ENCODE results near the gene NSA2. TPM values are rescaled to one million over a fixed set of nuclear protein-coding genes. Genes with fewer than 3 reads are reported as not detected.

The NSA2 gene
- total RNA-seq, 3 donors from 2014 or later = 129 to 150 (median 134) TPM

DNA sequence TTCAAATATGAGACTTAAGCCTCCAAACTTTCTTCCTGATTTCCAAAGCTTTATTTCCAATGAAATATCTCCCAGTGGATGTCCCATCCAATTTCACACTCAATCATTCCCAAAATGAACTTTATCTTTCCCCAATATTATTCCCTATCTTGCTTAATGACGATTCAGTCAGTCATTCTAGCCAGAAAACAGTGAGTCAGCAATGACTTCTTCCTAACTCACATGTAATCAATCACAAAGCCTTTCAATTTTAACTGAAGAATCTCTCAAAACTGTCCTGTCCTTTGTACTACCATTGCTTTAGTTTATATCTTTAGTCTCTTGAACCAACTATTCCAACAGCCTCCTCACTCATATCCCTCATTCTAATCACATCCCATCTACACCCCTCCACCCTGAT is 34.9 kb downstream of the NSA2 start:
- Histone ChIP-seq H3K4me1 (no peaks in the 10 kb centered on the region), H3K27me3 (no peaks in the 10 kb centered on the region), H3K36me3 (no peaks in the 10 kb centered on the region), H3K27ac (no peak overlapping the region), H3K9me3 (no peaks in the 10 kb centered on the region), H3K4me3 (no peak overlapping the region)
- no peak for DNase-seq (ENCODE audit: low spot score in 2 of 2)
- TF ChIP-seq POLR2A (IDR thresholded peaks at IDR 0.05) (no peak), POLR2AphosphoS5 (IDR thresholded peaks at IDR 0.05) (no peak)
- intact Hi-C loops (cut with DNase I; ENCODE audit: low total_unique reads) = no loop called here

DNA sequence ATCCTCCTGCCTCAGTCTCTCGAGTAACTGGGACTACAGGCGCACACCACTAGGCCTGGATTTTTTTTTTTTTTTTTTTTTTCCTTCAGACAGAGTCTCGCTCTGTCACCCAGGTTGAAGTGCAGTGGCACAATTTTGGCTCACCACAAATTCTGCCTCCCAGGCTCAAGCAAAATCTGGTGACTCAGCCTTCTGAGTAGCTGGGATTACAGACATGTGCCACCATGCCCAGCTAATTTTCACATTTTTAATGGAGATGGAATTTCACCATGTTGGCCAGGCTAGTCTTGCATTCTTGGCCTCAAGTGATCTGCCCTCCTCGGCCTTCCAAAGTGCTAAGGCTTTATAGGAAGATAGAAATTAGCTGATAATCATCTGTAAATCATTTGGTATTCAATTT is 43.9 kb downstream of the NSA2 start:
- no peak overlapping the region for H3K4me3 ChIP-seq
- H3K4me1 ChIP-seq = no peaks in the 10 kb centered on the region
- H3K9me3 ChIP-seq = no peaks in the 10 kb centered on the region
- TF ChIP-seq, protein P1, sequence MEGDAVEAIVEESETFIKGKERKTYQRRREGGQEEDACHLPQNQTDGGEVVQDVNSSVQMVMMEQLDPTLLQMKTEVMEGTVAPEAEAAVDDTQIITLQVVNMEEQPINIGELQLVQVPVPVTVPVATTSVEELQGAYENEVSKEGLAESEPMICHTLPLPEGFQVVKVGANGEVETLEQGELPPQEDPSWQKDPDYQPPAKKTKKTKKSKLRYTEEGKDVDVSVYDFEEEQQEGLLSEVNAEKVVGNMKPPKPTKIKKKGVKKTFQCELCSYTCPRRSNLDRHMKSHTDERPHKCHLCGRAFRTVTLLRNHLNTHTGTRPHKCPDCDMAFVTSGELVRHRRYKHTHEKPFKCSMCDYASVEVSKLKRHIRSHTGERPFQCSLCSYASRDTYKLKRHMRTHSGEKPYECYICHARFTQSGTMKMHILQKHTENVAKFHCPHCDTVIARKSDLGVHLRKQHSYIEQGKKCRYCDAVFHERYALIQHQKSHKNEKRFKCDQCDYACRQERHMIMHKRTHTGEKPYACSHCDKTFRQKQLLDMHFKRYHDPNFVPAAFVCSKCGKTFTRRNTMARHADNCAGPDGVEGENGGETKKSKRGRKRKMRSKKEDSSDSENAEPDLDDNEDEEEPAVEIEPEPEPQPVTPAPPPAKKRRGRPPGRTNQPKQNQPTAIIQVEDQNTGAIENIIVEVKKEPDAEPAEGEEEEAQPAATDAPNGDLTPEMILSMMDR (IDR thresholded peaks at IDR 0.05) = no peak
- TF ChIP-seq POLR2AphosphoS5 (IDR thresholded peaks at IDR 0.05) = no peak
- TF ChIP-seq POLR2A (IDR thresholded peaks at IDR 0.05) = no peak
- no peaks in the 10 kb centered on the region for H3K27me3 ChIP-seq
- no peak overlapping the region for H3K27ac ChIP-seq
- intact Hi-C loops (cut with DNase I; ENCODE audit: low total_unique reads) = no loop called here
- DNase-seq (ENCODE audit: low spot score in 2 of 2) = no peak
- H3K36me3 ChIP-seq = no peaks in the 10 kb centered on the region

DNA sequence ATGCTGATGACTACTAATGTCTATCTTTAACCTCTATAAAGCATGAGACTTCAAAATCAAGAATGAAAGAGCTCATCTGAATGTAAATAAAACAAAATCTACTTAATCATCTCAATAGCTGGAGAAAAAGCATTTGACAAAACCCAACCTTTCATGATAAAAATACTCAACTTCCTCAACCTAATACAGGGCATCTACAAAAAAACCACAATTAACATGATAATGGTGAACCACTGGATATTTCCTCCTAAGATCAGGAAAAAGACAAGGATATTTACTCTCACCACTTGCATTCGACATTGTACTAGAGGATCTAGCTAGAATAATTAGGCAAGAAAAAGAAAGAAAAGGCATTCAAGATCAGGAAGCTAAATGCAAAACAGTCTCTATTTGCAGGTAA is 49.8 kb downstream of the NSA2 start:
- Histone ChIP-seq H3K27ac (no peak overlapping the region), H3K27me3 (no peaks in the 10 kb centered on the region), H3K4me3 (no peak overlapping the region), H3K9me3 (no peaks in the 10 kb centered on the region), H3K4me1 (no peaks in the 10 kb centered on the region), H3K36me3 (no peaks in the 10 kb centered on the region)
- intact Hi-C loops (cut with DNase I; ENCODE audit: low total_unique reads) = no loop called here
- TF ChIP-seq POLR2A (IDR thresholded peaks at IDR 0.05) = no peak
- TF ChIP-seq, protein P1 (IDR thresholded peaks at IDR 0.05) = no peak
- TF ChIP-seq POLR2AphosphoS5 (IDR thresholded peaks at IDR 0.05) = no peak
- DNase-seq (ENCODE audit: low spot score in 2 of 2) = no peak

DNA sequence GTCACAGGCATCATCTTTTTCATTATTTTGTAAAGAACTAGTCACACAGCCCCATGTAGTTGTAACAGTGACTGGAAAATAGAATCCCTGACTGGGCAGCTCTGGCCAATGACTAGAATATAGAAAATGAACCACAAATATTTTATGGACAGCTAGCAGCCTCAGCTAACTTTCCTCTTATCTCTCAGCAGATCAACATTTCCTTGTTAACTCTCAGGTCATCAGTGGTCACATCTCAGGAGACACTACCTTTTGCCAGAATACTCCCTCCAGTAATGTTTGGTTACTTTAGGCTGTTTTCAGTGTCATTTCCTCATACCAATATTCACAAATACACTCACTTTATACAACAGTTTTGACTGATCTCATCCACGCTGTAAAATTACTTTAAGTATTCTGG is 55.2 kb downstream of the NSA2 start:
- TF ChIP-seq, protein P1 (IDR thresholded peaks at IDR 0.05) = no peak
- TF ChIP-seq POLR2AphosphoS5 (IDR thresholded peaks at IDR 0.05) (no peak), POLR2A (IDR thresholded peaks at IDR 0.05) (no peak)
- intact Hi-C loops (cut with DNase I; ENCODE audit: low total_unique reads) = no loop called here

DNA sequence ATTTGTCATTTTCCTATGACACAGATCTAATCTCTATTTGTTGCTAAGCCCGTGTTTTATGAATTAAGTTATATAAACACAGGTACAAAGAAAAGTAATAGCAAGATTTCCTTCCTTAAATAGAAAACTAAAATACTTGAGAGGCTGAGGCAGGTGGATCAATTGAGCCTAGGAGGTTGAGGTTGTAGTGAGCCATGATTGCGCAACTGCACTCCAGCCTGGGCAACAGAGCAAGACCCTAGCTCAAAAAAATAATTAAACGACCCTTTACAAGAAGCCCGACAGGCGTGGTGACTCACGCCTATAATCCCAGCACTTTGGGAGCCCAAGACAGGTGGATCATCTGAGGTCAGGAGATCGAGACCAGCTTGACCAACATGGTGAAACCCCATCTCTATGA is 62.4 kb downstream of the NSA2 start:
- no peak for DNase-seq (ENCODE audit: low spot score in 2 of 2)
- intact Hi-C loops (cut with DNase I; ENCODE audit: low total_unique reads) = no loop called here
- Histone ChIP-seq H3K36me3 (no peaks in the 10 kb centered on the region), H3K27ac (no peak overlapping the region), H3K9me3 (no peaks in the 10 kb centered on the region), H3K27me3 (no peaks in the 10 kb centered on the region), H3K4me3 (no peak overlapping the region), H3K4me1 (no peaks in the 10 kb centered on the region)
- no peak for TF ChIP-seq POLR2AphosphoS5 (IDR thresholded peaks at IDR 0.05)
- TF ChIP-seq POLR2A (IDR thresholded peaks at IDR 0.05) = no peak
- TF ChIP-seq, protein P1 (IDR thresholded peaks at IDR 0.05) = no peak

More for the DNA sequence above, 55.2 kb downstream of the NSA2 start:
- H3K9me3 ChIP-seq = no peaks in the 10 kb centered on the region
- no peak overlapping the region for H3K27ac ChIP-seq
- no peak for DNase-seq (ENCODE audit: low spot score in 2 of 2)
- H3K4me3 ChIP-seq = no peak overlapping the region
- no peaks in the 10 kb centered on the region for H3K4me1 ChIP-seq
- no peaks in the 10 kb centered on the region for H3K27me3 ChIP-seq
- no peaks in the 10 kb centered on the region for H3K36me3 ChIP-seq

Other genes with a start within 250 kb of the NSA2 start
- 10 to 100 TPM in 2 of 3 donors, 1 to 10 TPM in 1; 8.3 to 16.7 (median 13.8) TPM for gene ENC1, start 126.5 kb upstream of the NSA2 start, total RNA-seq
- gene HEXB, start 82.0 kb upstream of the NSA2 start, total RNA-seq = 100 to 1,000 TPM; 123 to 218 (median 145) TPM
- gene GFM2, start 132 bp upstream of the NSA2 start, total RNA-seq = 10 to 100 TPM; 21.0 to 30.3 (median 24.3) TPM
- gene FAM169A, start 99.1 kb downstream of the NSA2 start, total RNA-seq = 1 to 10 TPM in 2 of 3 donors, under 1 TPM in 1; 0.64 to 6.3 (median 1.6) TPM

All from breast epithelium (tissue), 4 donors.